Panc1 (cell line): ENCODE results near the gene RNF224. TPM values are rescaled to one million over a fixed set of nuclear protein-coding genes. Genes with fewer than 3 reads are reported as not detected.

Source experiments
- ATAC-seq: fragments of 200-7000 bp; cut with Tn5 transposase; 2 replicates; pipeline ENCODE4 v1.9.1; 2020; ENCODE audit warnings: mild to moderate bottlenecking, moderate library complexity
- BruUV-seq: library from RNA; stranded (reverse); fragments of 400-500 nt; replicated peaks from 2 replicates; lab custom pipeline; 2021; lab: Mats Ljungman, UMichigan
- CTCF ChIA-PET: fragments of 300-600 bp; sonication (Branson Sonifier 250); formaldehyde crosslinking; loops from one replicate; lab custom pipeline; 2022; ENCODE audit warnings: antibody characterized with exemption; lab: Charles Lee
- POLR2A ChIA-PET: fragments of 300-600 bp; sonication (Branson Sonifier 250); formaldehyde crosslinking; loops from one replicate; lab custom pipeline; 2022; ENCODE audit warnings: antibody characterized with exemption; lab: Charles Lee
- DNase-seq: peaks from one replicate; pipeline ENCODE4 v3.0.0-alpha.2; 2010; ENCODE audit warnings: low read depth, low spot score
- H3K27ac ChIP-seq: 2 replicates; pipeline ENCODE4 v1.5.1; 2011; ENCODE audit warnings: mild to moderate bottlenecking, low read length, inconsistent platforms
- H3K27me3 ChIP-seq: fragments of 200-500 bp; sonication (Bioruptor generic); 2 replicates; pipeline ENCODE4 v1.6.0; 2014; ENCODE audit warnings: low read length, inconsistent platforms; ENCODE audit not compliant: control insufficient read depth, insufficient read depth
- H3K36me3 ChIP-seq: fragments of 200-500 bp; sonication (Bioruptor generic); 2 replicates; pipeline ENCODE4 v1.5.1; 2014; ENCODE audit warnings: inconsistent platforms, mild to moderate bottlenecking, low read length, moderate library complexity; ENCODE audit not compliant: control insufficient read depth, insufficient read depth
- H3K4me1 ChIP-seq: 2 replicates; pipeline ENCODE4 v1.5.1; 2011; ENCODE audit warnings: inconsistent platforms, mild to moderate bottlenecking, low read length, moderate library complexity; ENCODE audit not compliant: control insufficient read depth, insufficient read depth
- H3K4me3 ChIP-seq, 2 experiments: 2 replicates each; pipeline ENCODE4 v1.5.1; 2011 to 2012; ENCODE audit warnings: low read depth in 2 of 2, low read length in 2 of 2, mild to moderate bottlenecking in 2 of 2, inconsistent platforms in 1 of 2, moderate library complexity in 1 of 2
- H3K9me3 ChIP-seq: fragments of 200-500 bp; sonication (Bioruptor generic); 2 replicates; pipeline ENCODE4 v1.5.1; 2014; ENCODE audit warnings: low read depth, mild to moderate bottlenecking, inconsistent platforms, low read length, moderate library complexity; ENCODE audit not compliant: control insufficient read depth, insufficient read depth
- CTCF ChIP-seq: fragments of 450-650 bp; IDR thresholded peaks from 2 replicates; pipeline ENCODE4 v1.5.1; 2017; ENCODE audit warnings: mild to moderate bottlenecking
- POLR2AphosphoS5 ChIP-seq: IDR thresholded peaks from 2 replicates; pipeline ENCODE4 v1.6.1; 2012; ENCODE audit warnings: mild to moderate bottlenecking, low read depth, low read length, moderate library complexity
- REST ChIP-seq, 2 experiments: IDR thresholded peaks; 2 replicates each; pipeline ENCODE4 v1.6.1; 2011 to 2012; ENCODE audit warnings: low read depth in 2 of 2, control low read depth in 1 of 2, low read length in 1 of 2, mild to moderate bottlenecking in 1 of 2, moderate library complexity in 1 of 2; ENCODE audit not compliant: insufficient read depth in 1 of 2
- SIN3A ChIP-seq: IDR thresholded peaks from 2 replicates; pipeline ENCODE4 v1.6.1; 2012; ENCODE audit warnings: low read depth, mild to moderate bottlenecking, low read length, moderate library complexity, borderline replicate concordance; ENCODE audit not compliant: insufficient read depth
- TCF7L2 ChIP-seq: IDR thresholded peaks from 2 replicates; pipeline ENCODE4 v1.6.1; 2011; ENCODE audit warnings: mild to moderate bottlenecking, low read depth, low read length, inconsistent platforms
- in situ Hi-C: cut with HindIII; loops from 2 replicates; pipeline ENCODE4 v1.10.0; 2016; ENCODE audit warnings: low sequenced_read_pairs, low pct_unique_long_range_greater_than_20kb
- intact Hi-C: fragments of 100-400 bp; cut with micrococcal nuclease; formaldehyde crosslinking; loops from one replicate; pipeline ENCODE4 v1.10.0; 2022; ENCODE audit not compliant: unreplicated experiment
- total RNA-seq: library from RNA; stranded (reverse); gene quantifications from one replicate; pipeline ENCODE4 v1.2.1, GENCODE V29; 2021; ENCODE audit not compliant: unreplicated experiment

Gene RNF224
- total RNA-seq, 1 experiment from 2014 or later, result 0.15 TPM

GRCh38 chr9:137206602-137207001, 20.7 kb upstream of the RNF224 start:
- peak overlapping the region; percentile 87 for H3K27ac ChIP-seq
- no peaks in the 10 kb centered on the region for H3K9me3 ChIP-seq
- BruUV-seq, result no TSS peak
- no peak for ATAC-seq
- H3K4me3 ChIP-seq, result peak overlapping the region; percentile 84 to 90
- no peaks in the 10 kb centered on the region for H3K27me3 ChIP-seq
- ChIA-PET POLR2A (no interaction called here), CTCF (no interaction called here)
- TF ChIP-seq CTCF (no peak), POLR2AphosphoS5 (no peak), TCF7L2 (no peak), SIN3A (no peak), REST (IDR thresholded peaks at IDR 0.05; ENCODE audit: insufficient read depth in 1 of 2, low read depth in 2 of 2, low read length in 1 of 2) (no peak)
- intact Hi-C loops (no loop called here), in situ Hi-C loops (no loop called here)
- peaks cover 20% of the 10 kb centered on the region for H3K4me1 ChIP-seq
- DNase-seq, result no peak
- H3K36me3 ChIP-seq, result peaks cover 2% of the 10 kb centered on the region; the same call in 1 of the 2 replicates

GRCh38 chr9:137211532-137211931, 15.8 kb upstream of the RNF224 start:
- ChIA-PET CTCF (no interaction called here), POLR2A (no interaction called here)
- BruUV-seq, result no TSS peak
- in situ Hi-C loops (no loop called here), intact Hi-C loops (no loop called here)
- no peak for ATAC-seq
- no peak for TF ChIP-seq SIN3A
- TF ChIP-seq REST (IDR thresholded peaks at IDR 0.05; ENCODE audit: insufficient read depth in 1 of 2, low read depth in 2 of 2, low read length in 1 of 2), result no peak
- TF ChIP-seq POLR2AphosphoS5, result no peak
- Histone ChIP-seq H3K27ac (no peak overlapping the region), H3K27me3 (no peaks in the 10 kb centered on the region), H3K36me3 (no peaks in the 10 kb centered on the region), H3K9me3 (no peaks in the 10 kb centered on the region), H3K4me3 (no peak overlapping the region), H3K4me1 (peaks cover 6% of the 10 kb centered on the region)
- no peak for DNase-seq
